KMS-11 (cell line): ENCODE data around the gene PDZRN3.

Source experiments
- H2AFZ ChIP-seq: fragments of 200-600 bp; sonication (generic); 2 replicates; pipeline ENCODE4 v1.6.1; 2016; ENCODE audit warnings: antibody characterized with exemption, mixed run types, low read depth
- H3K27ac ChIP-seq: fragments of 200-600 bp; sonication (generic); 2 replicates; pipeline ENCODE4 v1.6.1; 2016; ENCODE audit warnings: mild to moderate bottlenecking, mixed run types
- H3K27me3 ChIP-seq: fragments of 200-600 bp; sonication (generic); 2 replicates; pipeline ENCODE4 v1.6.1; 2017; ENCODE audit warnings: mild to moderate bottlenecking, low read depth, mixed run types, moderate library complexity; ENCODE audit not compliant: insufficient read depth
- H3K36me3 ChIP-seq: fragments of 200-600 bp; sonication (generic); 2 replicates; pipeline ENCODE4 v1.6.1; 2017; ENCODE audit warnings: mild to moderate bottlenecking, mixed run types; ENCODE audit not compliant: insufficient read depth
- H3K4me1 ChIP-seq: fragments of 200-600 bp; sonication (generic); 2 replicates; pipeline ENCODE4 v1.6.1; 2016; ENCODE audit warnings: mild to moderate bottlenecking, low read depth, mixed run types; ENCODE audit not compliant: poor library complexity, severe bottlenecking
- H3K4me2 ChIP-seq: fragments of 200-600 bp; sonication (generic); 2 replicates; pipeline ENCODE4 v1.7.0; 2016; ENCODE audit warnings: mild to moderate bottlenecking, mixed run types
- H3K4me3 ChIP-seq: fragments of 200-600 bp; sonication (generic); IDR thresholded peaks from 2 replicates; pipeline ENCODE4 v1.6.1; 2017; ENCODE audit warnings: low read depth, low read length, mixed read lengths; ENCODE audit not compliant: insufficient read depth
- H3K79me2 ChIP-seq: fragments of 200-600 bp; sonication (generic); 2 replicates; pipeline ENCODE4 v1.6.1; 2016; ENCODE audit warnings: low read depth, mixed run types; ENCODE audit not compliant: insufficient read depth
- H3K9ac ChIP-seq: fragments of 200-600 bp; sonication (generic); 2 replicates; pipeline ENCODE4 v1.6.1; 2016; ENCODE audit warnings: mild to moderate bottlenecking, mixed run types
- H4K20me1 ChIP-seq: fragments of 200-600 bp; sonication (generic); 2 replicates; pipeline ENCODE4 v1.6.1; 2016; ENCODE audit warnings: mild to moderate bottlenecking, mixed run types; ENCODE audit not compliant: insufficient read depth
- CTCF ChIP-seq: fragments of 200-600 bp; sonication (generic); conservative IDR thresholded peaks from 2 replicates; pipeline ENCODE4 v1.6.1; 2017; ENCODE audit warnings: low read depth, mild to moderate bottlenecking, antibody characterized with exemption, low read length, moderate library complexity, mixed read lengths

Gene PDZRN3

GRCh38 chr3:73365756-73366397 lies 258.9 kb downstream of the PDZRN3 start:
- Histone ChIP-seq H3K27ac (no peak overlapping the region), H3K4me3 (no peak overlapping the region), H3K4me1 (no peaks in the 10 kb centered on the region), H3K4me2 (no peak overlapping the region), H3K36me3 (no peaks in the 10 kb centered on the region), H3K79me2 (no peaks in the 10 kb centered on the region), H3K9ac (no peak overlapping the region), H4K20me1 (no peaks in the 10 kb centered on the region), H2AFZ (no peak overlapping the region), H3K27me3 (no peaks in the 10 kb centered on the region)
- no peak for TF ChIP-seq CTCF

GRCh38 chr3:73364517-73364916 lies 260.2 kb downstream of the PDZRN3 start:
- TF ChIP-seq CTCF = no peak
- no peaks in the 10 kb centered on the region for H3K36me3 ChIP-seq

DNA sequence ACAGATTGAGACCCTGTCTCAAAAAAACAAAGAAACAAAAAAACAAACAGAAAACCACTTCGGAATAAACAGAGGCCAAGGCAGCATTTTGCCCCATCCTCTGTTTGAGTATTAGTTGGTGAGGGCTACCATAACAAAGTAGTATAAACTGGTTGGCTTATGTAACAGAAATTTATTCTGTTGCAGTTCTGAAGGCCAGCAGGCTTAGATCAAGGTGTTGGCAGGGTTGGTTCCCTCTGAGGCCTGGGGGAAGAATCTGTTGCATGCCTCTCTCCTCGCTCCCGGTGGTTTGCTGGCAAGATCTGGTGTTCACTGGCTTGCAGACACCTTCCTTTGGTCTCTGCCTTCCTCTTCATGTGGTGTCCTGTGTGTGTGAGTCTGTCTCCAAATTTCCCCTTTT lies 261.6 kb downstream of the PDZRN3 start:
- no peak overlapping the region for H3K4me3 ChIP-seq
- H4K20me1 ChIP-seq = no peaks in the 10 kb centered on the region
- no peaks in the 10 kb centered on the region for H3K27me3 ChIP-seq
- H3K79me2 ChIP-seq = no peaks in the 10 kb centered on the region
- no peak overlapping the region for H3K27ac ChIP-seq
- no peak overlapping the region for H3K9ac ChIP-seq
- no peaks in the 10 kb centered on the region for H3K36me3 ChIP-seq
- H2AFZ ChIP-seq = no peak overlapping the region
- H3K4me2 ChIP-seq = no peak overlapping the region
- no peak for TF ChIP-seq CTCF
- H3K4me1 ChIP-seq = no peaks in the 10 kb centered on the region

More at GRCh38 chr3:73364517-73364916, 260.2 kb downstream of the PDZRN3 start:
- no peak overlapping the region for H3K4me3 ChIP-seq
- H3K27me3 ChIP-seq = no peaks in the 10 kb centered on the region
- H3K27ac ChIP-seq = no peak overlapping the region
- H4K20me1 ChIP-seq = no peaks in the 10 kb centered on the region
- no peak overlapping the region for H2AFZ ChIP-seq
- H3K9ac ChIP-seq = no peak overlapping the region
- H3K79me2 ChIP-seq = no peaks in the 10 kb centered on the region
- H3K4me2 ChIP-seq = no peak overlapping the region
- no peaks in the 10 kb centered on the region for H3K4me1 ChIP-seq

GRCh38 chr3:73361591-73361990 lies 263.1 kb downstream of the PDZRN3 start:
- no peaks in the 10 kb centered on the region for H4K20me1 ChIP-seq
- no peak overlapping the region for H3K4me2 ChIP-seq
- no peak overlapping the region for H3K9ac ChIP-seq
- H3K27me3 ChIP-seq = no peaks in the 10 kb centered on the region
- H3K36me3 ChIP-seq = no peaks in the 10 kb centered on the region
- no peaks in the 10 kb centered on the region for H3K4me1 ChIP-seq
- H3K27ac ChIP-seq = no peak overlapping the region
- no peak for TF ChIP-seq CTCF
- H3K4me3 ChIP-seq = no peak overlapping the region
- no peaks in the 10 kb centered on the region for H3K79me2 ChIP-seq
- H2AFZ ChIP-seq = no peak overlapping the region
